Measurements from ENCODE around the gene MTFR1L. TPM values are rescaled to one million over a fixed set of nuclear protein-coding genes. Genes with fewer than 3 reads are reported as not detected.
A peak's percentile ranks its signal among the peaks of the same experiment; 100 is the strongest.

MTFR1L gene
- polyA plus RNA-seq, 1 of the 3 experiments (the other 2 are of a cell fraction), result 53.6 TPM

- Histone ChIP-seq H3K27me3 (ENCODE audit: insufficient read depth) (no peaks in the 10 kb centered on the region), H2AFZ (ENCODE audit: low read depth) (no peak overlapping the region), H3K4me3 (ENCODE audit: low read depth in 2 of 2, low read length in 1 of 2) (no peak overlapping the region), H3K4me1 (ENCODE audit: control insufficient read depth in 1 of 2, insufficient read depth in 2 of 2, low read depth in 1 of 2, low read length in 1 of 2) (no peaks in the 10 kb centered on the region), H3K9me2 (no peaks in the 10 kb centered on the region), H3K79me2 (ENCODE audit: insufficient read depth) (peaks cover 6% of the 10 kb centered on the region; the same call in 1 of the 2 replicates), H3K9ac (no peak overlapping the region), H3K4me2 (no peak overlapping the region), H3K36me3 (replicated peaks in 1 of 2; ENCODE audit: control insufficient read depth in 1 of 2, insufficient read depth in 2 of 2, low read length in 1 of 2) (no peaks in the 10 kb centered on the region), H4K20me1 (ENCODE audit: insufficient read depth) (no peaks in the 10 kb centered on the region), H3F3A (replicated peaks; ENCODE audit: insufficient read depth) (no peaks in the 10 kb centered on the region), H3K9me3 (0 out of 2 replicates have a peak, but pooled peaks cover 7% of the 10 kb centered on the region), H3K27ac (ENCODE audit: low read depth in 2 of 2, low read length in 1 of 2) (no peak overlapping the region)
- 89% methylated on average over 4 of the region's 4 CpGs for WGBS (ENCODE audit: low lambda C conversion rate)
- no peak for DNase-seq
- POLR2A ChIA-PET, result no interaction called here
- TF ChIP-seq ELF1 (IDR thresholded peaks at IDR 0.05) (no peak), MAX (IDR thresholded peaks at IDR 0.05; ENCODE audit: low read depth) (no peak)
- CTCF ChIA-PET, result no interaction called here
These were observed 28.2 kb downstream of the MTFR1L start for GRCh38 chr1:25847929-25848328.

GRCh38 chr1:25848531-25848930, 28.8 kb downstream of the MTFR1L start:
- Histone ChIP-seq H3K27ac (ENCODE audit: low read depth in 2 of 2, low read length in 1 of 2) (no peak overlapping the region), H4K20me1 (ENCODE audit: insufficient read depth) (no peaks in the 10 kb centered on the region), H3K36me3 (replicated peaks in 1 of 2; ENCODE audit: control insufficient read depth in 1 of 2, insufficient read depth in 2 of 2, low read length in 1 of 2) (no peaks in the 10 kb centered on the region), H3K27me3 (ENCODE audit: insufficient read depth) (no peaks in the 10 kb centered on the region), H3K79me2 (ENCODE audit: insufficient read depth) (peaks cover 9% of the 10 kb centered on the region; the same call in 1 of the 2 replicates), H3K9ac (no peak overlapping the region), H3K4me2 (no peak overlapping the region), H3K9me2 (no peaks in the 10 kb centered on the region), H2AFZ (ENCODE audit: low read depth) (no peak overlapping the region), H3K4me1 (ENCODE audit: control insufficient read depth in 1 of 2, insufficient read depth in 2 of 2, low read depth in 1 of 2, low read length in 1 of 2) (no peaks in the 10 kb centered on the region), H3K9me3 (0 out of 2 replicates have a peak, but pooled peaks cover 7% of the 10 kb centered on the region), H3F3A (replicated peaks; ENCODE audit: insufficient read depth) (no peaks in the 10 kb centered on the region), H3K4me3 (ENCODE audit: low read depth in 2 of 2, low read length in 1 of 2) (no peak overlapping the region)
- POLR2A ChIA-PET, result no interaction called here
- DNase-seq, result no peak
- CTCF ChIA-PET, result no interaction called here
- TF ChIP-seq TAF1 (IDR thresholded peaks at IDR 0.05; ENCODE audit: borderline replicate concordance, low read depth, low read length) (0 out of 2 replicates have a peak, but pooled peaks have one; percentile 6), JUND (IDR thresholded peaks at IDR 0.05) (no peak), GATA2 (CRISPR knock-in tag; IDR thresholded peaks at IDR 0.05) (no peak), FOSL2 (IDR thresholded peaks at IDR 0.05; ENCODE audit: borderline replicate concordance, low read depth) (no peak)
- 91% methylated on average over 1 of the region's 1 CpG for WGBS (ENCODE audit: low lambda C conversion rate)

- Histone ChIP-seq H4K20me1 (ENCODE audit: insufficient read depth) (no peaks in the 10 kb centered on the region), H3K9me3 (0 out of 2 replicates have a peak, but pooled peaks cover 7% of the 10 kb centered on the region), H3K4me1 (ENCODE audit: control insufficient read depth in 1 of 2, insufficient read depth in 2 of 2, low read depth in 1 of 2, low read length in 1 of 2) (peaks cover 0 to 6% of the 10 kb centered on the region in 2 experiments; a peak in 1 of 4 replicates), H3K27me3 (ENCODE audit: insufficient read depth) (no peaks in the 10 kb centered on the region), H3K27ac (ENCODE audit: low read depth in 2 of 2, low read length in 1 of 2) (no peak overlapping the region), H3K36me3 (replicated peaks in 1 of 2; ENCODE audit: control insufficient read depth in 1 of 2, insufficient read depth in 2 of 2, low read length in 1 of 2) (no peaks in the 10 kb centered on the region), H3K79me2 (ENCODE audit: insufficient read depth) (peaks cover 36% of the 10 kb centered on the region), H2AFZ (ENCODE audit: low read depth) (no peak overlapping the region), H3K4me3 (ENCODE audit: low read depth in 2 of 2, low read length in 1 of 2) (no peak overlapping the region), H3K9me2 (no peaks in the 10 kb centered on the region), H3F3A (replicated peaks; ENCODE audit: insufficient read depth) (no peaks in the 10 kb centered on the region), H3K9ac (no peak overlapping the region), H3K4me2 (no peak overlapping the region)
- CTCF ChIA-PET, result interaction anchor here (1.0 kb wide), 1 partner anchor 33 kb away, joined by 3 read pairs; no protein-coding TSS in a partner anchor
- no peak for DNase-seq
- TF ChIP-seq TEAD4 (IDR thresholded peaks at IDR 0.05; ENCODE audit: borderline replicate concordance, insufficient read depth), result no peak
- TF ChIP-seq EZH2phosphoT487 (IDR thresholded peaks at IDR 0.05; ENCODE audit: borderline replicate concordance, low read depth), result no peak
- TF ChIP-seq NRF1 (IDR thresholded peaks at IDR 0.05; ENCODE audit: low read depth, low read length), result no peak
- TF ChIP-seq PBX3 (IDR thresholded peaks at IDR 0.05), result no peak
- no peak for TF ChIP-seq RXRA (IDR thresholded peaks at IDR 0.05; ENCODE audit: borderline replicate concordance, low read depth)
- POLR2A ChIA-PET, result no interaction called here
- 83% methylated on average over 2 of the region's 2 CpGs for WGBS (ENCODE audit: low lambda C conversion rate)
These were observed 34.8 kb downstream of the MTFR1L start for GRCh38 chr1:25854554-25854953.
